Measurements from ENCODE around the gene MMP23B.
A peak's percentile ranks its signal among the peaks of the same experiment; 100 is the strongest.

The MMP23B gene

DNA sequence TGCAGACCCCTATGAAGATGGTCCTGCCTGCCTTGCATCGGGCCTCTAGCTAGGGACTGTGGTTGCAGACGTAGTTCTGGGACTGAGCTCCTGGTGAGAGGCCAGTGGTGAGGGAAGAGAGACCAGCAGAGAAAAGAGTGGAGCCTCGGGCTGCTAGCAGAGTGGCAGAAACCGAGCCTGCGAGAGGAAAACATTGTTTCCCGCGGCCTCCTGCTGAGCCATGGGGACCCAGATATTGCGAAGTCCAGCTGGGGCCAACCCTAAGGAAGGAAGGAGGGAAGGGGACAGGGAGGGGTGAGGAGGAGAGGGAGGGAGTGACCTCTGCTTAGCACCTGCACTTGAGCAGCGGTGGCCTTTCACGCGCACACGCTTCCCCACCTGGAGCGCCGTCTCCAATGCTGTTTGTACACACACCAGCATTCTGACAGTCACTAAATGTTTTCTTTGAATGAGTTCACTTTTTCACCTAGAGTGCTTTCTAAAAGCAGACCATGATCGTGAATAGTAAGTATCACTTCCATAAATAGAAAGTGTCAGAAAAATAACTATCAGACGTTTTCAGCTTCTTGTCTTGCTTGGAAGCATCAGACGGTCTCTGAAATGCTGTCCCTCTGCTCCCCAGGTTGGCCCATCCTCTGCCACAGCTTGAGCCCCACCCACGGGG, 29.5 kb upstream of the MMP23B start:
- FAIRE-seq (no peak), DNase-seq (ENCODE audit: low spot score) (no peak)

DNA sequence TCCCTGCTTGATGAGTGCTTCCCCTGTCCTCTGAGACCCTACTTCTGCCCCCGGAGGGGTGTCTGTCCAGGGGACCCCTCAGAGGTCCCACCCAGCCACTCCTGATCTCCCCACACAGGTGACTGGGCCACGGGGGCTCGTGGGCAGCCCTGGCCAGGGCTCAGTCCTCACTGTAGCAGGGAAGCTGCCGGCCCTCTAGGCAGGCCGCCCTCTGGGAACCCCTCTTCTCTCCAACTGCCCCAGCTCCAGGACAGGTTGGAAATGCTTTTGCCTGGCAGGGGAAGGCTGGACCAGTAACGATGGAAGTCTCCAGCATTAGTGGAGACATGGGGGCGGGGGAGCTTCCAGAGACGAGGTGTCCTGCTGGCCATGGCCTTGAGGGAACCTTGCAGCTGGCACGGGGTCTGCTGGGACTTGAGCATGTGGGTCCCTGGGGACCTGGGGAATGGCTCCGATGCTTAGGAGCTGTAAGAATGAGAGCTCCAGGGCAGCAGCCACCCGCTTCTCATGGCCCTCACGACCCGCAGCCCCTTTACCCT, 28.9 kb upstream of the MMP23B start:
- FAIRE-seq: no peak
- no peak for DNase-seq (ENCODE audit: low spot score)

DNA sequence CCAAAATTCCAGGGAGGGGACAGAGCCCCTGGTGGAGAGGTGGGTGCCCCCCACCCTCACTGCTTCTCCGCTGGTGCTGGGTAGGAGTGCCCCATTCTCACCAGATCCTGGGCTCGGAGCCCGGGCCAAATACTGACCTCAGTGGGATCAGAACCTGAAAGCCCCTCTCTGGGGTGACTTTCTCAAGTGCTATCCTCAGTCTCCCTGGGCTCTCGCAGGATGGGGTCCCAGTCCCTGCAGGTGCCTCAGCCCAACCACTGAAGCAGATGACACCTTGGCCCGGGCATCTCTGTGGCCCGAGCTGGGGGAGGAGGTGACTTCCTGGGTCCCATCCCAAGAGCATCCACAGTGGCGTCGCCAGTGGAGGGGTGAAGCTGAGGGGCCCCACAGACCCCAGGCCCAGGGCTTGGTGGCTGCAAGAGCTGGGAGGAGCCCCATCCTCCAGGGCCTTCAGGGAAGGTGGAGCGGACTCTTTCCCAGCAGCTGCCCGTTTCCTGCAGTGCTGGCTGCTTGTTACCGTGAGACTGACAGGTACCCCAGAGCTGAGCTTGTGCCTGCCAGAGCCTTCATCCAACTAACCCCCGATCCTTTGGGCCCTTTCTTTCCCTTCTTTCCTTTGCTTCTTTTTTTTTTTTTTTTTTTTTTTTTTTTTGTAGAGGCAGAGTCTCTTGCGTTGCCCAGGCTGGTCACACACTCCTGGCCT, 28.2 kb upstream of the MMP23B start:
- DNase-seq (ENCODE audit: low spot score): no peak
- no peak for FAIRE-seq

DNA sequence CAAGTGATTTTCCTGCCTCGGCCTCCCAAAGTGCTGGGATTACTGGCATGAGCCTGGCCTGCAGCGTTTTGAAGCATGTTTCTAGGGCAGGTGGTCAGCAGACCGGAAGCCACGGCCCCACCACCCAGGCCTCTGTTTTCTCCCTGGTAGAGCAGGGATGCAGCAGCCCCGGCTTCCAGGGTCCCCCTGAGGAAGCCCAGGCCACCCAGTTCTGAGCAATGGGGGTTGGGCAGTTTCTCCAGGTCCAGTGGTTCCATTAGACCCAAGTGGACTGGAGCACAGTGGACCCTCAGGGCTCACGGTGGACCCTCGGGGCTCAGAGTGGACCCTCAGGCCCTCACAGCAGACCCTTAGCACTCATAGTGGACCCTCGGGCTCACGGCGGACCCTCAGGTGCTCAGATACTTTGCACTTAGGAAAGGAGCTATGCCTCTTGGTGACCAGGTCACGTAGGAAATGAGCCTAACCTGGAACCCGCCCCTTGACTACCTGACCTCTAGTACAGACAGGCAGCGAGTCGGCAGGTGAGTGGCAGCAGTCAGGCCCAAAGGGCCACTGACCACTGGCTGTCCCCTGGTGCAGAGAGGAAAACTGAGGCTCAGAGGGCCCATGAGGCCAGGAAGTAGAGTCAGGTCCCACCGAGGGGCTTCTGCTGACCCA, 27.5 kb upstream of the MMP23B start:
- DNase-seq (ENCODE audit: low spot score) (no peak), FAIRE-seq (no peak)

DNA sequence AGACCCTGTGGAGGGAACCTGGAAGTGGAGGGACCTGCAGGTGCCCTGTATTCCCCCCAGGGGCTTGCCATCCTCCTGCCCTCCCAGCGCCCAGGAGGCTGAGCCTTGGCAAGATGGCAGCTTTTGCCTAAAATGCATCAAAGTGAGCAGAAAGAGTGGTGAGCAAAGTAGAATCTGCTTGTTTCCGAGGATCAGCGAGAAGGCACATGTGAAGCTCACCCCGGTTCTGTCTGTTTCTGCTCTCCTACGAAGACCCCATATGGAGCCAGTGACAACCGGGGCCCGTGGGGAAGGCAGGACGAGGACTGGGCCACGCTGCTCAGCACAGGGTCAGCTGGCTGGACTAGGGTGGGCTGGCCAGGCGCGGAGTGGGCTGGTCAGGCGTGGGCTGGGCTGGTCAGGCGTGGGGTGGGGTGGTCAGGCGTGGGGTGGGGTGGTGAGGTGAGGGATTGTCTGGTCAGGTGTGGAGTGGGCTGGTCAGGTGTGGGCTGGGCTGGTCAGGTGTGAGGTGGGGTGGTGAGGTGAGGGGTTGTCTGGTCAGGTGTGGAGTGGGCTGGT, 26.9 kb upstream of the MMP23B start:
- no peak for DNase-seq (ENCODE audit: low spot score)
- FAIRE-seq: no peak

DNA sequence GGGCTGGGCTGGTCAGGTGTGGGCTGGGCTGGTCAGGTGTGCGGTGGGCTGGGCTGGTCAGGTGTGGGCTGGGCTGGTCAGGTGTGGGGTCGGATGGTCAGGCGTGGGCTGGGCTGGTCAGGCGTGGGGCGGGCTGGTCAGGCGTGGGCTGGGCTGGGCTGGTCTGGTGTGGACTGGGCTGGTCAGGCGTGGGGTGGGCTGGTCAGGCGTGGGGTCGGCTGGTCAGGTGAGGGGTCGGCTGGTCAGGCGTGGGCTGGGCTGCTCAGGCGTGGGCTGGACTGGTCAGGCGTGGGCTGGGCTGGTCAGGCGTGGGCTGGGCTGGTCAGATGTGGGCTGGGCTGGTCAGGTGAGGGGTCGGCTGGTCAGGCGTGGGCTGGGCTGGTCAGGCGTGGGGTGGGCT, 26.2 kb upstream of the MMP23B start:
- FAIRE-seq (no peak), DNase-seq (ENCODE audit: low spot score) (no peak)

DNA sequence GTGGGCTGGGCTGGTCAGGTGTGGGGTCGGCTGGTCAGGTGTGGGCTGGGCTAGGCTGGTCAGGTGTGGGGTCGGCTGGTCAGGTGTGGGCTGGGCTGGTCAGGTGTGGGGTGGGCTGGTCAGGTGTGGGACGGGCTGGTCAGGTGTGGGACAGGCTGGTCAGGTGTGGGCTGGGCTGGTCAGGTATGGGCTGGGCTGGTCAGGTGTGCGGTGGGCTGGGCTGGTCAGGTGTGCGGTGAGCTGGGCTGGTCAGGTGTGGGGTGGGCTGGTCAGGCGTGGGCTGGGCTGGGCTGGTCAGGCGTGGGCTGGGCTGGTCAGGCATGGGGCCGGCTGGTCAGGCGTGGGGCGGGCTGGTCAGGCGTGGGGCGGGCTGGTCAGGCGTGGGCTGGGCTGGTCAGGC, 25.7 kb upstream of the MMP23B start:
- FAIRE-seq: no peak
- no peak for DNase-seq (ENCODE audit: low spot score)

DNA sequence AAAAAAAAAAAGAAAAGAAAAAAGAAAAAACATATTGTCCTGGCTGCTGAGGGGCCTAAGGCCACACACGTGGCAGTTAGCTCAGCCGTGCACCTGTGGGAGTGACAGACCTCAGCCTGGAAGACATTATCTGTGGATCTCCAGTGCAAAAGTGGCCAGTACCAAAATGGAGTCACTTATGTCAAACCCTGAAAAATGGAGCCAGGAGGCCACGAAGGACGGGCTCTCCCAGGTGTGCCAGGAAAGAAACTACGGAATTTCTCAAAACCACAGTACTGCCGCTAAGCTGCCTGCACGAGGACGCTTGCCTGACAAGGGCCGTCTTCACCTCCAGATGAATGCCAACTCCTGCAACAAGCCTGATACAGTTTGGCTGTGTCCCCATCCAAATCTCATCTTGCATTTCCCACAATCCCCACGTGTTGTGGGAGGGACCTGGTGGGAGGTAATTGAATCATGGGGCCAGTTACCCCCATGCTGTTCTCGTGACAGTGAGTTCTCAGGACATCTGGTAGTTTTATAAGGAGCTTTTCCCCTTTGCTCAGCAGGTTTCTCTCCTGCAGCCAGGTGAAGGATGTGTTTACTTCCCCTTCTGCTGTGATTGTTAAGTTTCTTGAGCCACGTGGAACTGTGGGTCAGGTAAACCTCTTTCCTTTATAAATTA, 22.0 kb upstream of the MMP23B start:
- DNase-seq (ENCODE audit: low spot score) (no peak), FAIRE-seq (no peak)

DNA sequence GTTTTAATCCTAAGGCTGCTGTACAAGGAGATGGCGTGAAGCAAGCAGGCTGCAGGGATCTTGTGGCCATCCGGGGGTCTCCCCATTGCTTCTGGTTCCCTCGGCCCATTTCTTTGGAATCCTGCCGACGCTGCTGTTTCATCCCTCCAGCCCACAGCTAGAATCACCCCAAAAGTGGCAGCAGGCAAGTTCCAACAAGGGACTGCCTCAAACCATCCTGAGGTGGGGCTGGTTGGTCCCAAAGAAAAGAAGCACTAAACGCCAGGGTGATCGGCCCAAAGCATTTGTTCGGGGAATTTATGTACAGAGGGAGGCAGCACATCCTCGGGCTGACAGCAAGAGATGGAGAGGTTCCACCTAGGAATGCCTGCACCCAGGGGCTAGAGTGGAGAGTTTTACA, 21.2 kb upstream of the MMP23B start:
- FAIRE-seq: no peak

DNA sequence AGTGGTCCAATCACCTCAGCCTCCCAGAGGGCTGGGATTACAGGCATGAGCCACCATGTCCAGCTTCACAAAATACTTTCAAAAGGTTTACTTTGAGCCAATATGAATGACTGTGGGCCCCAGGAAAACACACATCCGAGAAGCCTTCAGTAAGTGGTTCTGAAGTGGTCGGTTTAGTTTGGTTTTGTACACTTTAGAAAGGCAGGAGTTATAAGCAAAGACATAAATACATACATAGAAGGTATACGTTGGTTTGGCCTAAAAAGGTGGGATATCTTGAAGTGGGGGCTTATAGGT, 19.9 kb upstream of the MMP23B start:
- FAIRE-seq: no peak
- no peak for DNase-seq (ENCODE audit: low spot score)

More for the DNA sequence above, 21.2 kb upstream of the MMP23B start:
- DNase-seq (ENCODE audit: low spot score): no peak

DNA sequence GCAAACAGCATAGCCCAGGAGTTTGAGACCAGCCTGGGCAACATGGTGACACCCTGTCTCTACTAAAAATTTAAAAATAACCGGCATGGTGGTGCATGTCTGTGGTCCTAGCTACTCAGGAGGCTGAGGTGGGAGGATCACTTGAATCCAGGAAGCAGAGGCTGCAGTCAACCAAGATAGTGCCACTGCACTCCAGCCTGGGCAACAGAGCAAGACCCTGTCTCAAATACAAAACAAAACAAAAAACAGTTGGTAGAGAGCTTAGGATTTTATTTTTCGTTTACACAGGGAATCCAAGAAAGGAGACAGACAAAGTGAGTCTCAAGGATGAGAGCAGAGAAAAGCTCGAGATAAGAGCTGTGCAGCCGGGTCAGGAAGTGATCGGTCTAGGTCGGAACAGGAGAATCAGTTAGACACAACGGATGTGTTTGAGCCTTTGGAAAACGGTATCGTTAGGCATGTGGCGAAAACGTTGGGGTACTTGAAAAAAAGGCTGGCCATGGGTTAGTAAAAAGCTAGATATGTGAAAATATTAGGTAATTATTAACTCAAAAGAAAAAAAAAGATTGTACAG, 18.4 kb upstream of the MMP23B start:
- FAIRE-seq (no peak), DNase-seq (ENCODE audit: low spot score) (no peak)

DNA sequence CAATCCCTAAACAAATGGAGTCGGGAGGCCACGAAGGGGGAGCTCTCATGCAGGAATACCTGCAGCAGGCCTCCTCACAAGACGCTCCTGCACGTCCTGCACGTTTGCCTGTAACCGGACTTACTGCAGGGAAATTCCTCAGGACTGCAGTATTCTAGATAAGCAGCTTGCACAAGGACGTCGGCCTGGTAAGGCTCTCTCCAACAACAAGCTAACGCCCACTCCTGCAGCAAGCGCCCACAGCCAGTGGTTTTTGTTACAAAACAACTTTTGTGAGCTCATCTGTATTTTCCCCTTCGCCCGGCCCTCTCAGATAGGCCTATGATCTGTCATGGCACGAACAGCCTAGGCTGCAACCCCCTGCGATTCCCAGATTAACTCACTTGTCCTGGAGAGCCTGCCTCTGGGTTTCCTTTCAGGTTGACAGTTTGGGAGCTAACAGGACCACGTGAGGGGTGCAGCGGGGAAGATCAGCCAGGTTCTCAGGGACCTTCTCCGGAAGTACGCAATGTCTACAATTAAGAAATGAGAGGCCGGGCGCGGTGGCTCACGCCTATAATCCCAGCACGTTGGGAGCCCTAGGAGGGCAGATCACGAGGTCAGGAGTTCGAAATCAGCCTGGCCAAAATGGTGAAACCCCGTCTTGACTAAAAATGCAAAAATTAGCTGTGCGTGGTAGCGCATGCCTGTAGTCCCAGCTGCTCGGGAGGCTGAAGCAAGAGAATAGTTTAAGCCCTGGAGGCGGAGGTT, 17.6 kb upstream of the MMP23B start:
- DNase-seq (ENCODE audit: low spot score) (peak; percentile 9), FAIRE-seq (no peak)

DNA sequence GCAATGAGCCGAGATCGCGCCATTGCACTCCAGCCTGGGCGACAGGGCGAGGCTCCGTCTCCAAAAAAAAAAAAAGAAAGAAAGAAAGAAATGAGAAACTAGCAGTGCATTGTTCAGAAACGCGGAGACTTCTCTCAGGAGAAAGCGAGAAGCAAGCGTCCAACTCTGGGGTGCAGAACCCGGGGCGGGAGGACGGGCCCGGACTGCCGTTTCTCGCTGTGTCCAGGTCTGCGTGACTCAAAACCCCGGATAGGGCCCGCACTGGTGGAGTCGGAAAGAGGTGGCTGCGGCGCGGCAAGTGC, 17.1 kb upstream of the MMP23B start:
- FAIRE-seq (no peak), DNase-seq (ENCODE audit: low spot score) (no peak)

DNA sequence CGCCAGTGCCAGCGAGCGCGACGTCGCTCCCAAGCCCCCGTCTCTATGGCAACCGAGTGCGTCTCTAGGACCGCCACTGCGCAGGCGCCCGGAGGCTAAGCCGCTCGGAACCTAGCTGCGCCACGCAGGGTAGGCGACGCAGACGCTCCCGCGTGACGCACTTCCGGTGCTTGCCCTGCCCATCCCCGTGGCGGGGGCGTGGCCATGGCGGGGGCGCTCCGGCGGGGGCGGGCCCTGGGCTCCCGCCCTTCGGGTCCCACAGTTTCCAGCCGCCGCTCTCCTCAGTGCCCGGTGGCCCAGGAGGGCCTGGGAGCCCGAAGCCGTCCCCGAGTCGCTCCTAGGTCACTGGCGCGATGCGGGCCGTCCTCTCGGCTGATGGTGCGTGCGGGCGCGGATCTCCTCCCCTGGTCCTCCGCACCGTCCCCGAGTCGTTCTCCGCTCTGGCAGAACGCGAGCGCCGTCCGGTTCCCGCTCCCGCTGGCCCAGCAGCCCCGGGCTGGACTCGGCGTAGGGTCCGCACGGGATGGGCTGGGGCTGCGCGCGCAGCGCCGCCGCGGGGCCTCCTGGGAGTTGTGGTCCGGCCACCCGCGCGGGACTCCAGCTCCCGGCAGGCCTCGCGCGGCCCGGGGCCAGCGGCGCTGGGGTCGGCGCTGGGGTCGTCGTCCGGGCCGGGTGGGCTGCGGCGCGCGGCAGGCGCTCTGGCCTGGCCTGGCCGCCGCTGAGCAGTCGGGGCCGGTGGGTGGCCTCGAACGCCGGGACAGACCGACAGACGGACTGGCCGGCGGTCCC, 16.5 kb upstream of the MMP23B start, which contains the start of gene MIB2:
TSS of gene MIB2 (plus strand) at position 245 of the 789 bp plus-strand sequence. CDS start 7,953 bp downstream, outside the sequence.
- FAIRE-seq (no peak), DNase-seq (ENCODE audit: low spot score) (peak; percentile 94)

DNA sequence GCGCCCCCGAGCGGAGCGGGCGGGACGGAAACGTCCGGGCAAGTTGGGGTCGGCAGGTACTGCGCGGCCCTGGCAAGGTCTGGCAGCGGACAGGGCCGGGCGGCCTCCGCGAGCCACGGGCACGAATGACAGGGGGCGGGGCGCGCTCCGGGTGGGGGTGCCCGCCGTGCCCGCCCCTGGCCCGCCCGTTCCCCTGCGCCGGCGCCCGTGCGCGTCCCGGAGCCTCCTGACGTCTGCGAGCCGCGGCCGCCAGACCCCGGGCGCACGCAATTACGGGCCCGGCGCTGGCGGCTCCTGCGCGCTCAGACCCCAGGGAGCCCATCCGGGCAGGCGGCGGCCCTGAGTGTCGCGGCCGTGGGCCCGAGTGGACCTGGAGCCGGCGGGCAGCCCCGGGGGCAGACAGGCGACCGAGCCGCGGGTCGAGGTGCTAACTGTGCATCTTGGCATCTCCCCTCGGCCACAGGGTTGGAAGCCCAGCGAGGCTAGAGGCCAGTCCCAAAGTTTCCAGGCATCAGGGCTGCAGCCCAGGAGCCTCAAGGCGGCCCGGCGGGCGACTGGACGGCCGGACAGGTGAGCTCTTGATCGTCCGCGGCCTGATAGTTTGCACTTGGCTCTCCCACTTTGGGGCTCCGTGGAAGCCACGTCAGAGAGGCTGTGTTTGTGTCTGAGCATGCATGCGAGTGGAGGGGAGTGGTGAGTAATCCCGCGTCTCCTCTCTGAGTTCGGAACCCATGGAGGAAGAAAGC, 15.8 kb upstream of the MMP23B start:
- DNase-seq (ENCODE audit: low spot score): no peak
- FAIRE-seq: no peak

DNA sequence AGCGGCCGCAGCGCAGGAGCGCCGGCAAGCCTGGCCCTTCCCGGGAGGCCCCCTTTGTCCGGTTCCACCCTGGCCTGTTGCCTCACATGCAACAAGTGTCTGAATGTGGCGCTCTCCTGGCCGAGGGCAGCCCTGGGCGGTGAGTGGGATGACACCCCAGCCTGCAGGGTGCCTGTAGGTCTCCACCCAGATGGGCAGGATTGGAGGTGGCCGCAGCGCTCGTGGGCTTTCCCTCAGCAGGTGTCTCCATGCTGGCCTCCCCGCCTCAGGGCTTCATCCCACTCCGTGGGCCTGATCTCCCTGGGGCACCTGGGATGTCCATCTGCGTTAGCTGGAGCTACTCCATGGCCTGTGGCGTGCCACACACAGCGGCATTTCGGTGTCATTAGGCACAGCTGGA, 15.1 kb upstream of the MMP23B start:
- DNase-seq (ENCODE audit: low spot score) (no peak), FAIRE-seq (no peak)

DNA sequence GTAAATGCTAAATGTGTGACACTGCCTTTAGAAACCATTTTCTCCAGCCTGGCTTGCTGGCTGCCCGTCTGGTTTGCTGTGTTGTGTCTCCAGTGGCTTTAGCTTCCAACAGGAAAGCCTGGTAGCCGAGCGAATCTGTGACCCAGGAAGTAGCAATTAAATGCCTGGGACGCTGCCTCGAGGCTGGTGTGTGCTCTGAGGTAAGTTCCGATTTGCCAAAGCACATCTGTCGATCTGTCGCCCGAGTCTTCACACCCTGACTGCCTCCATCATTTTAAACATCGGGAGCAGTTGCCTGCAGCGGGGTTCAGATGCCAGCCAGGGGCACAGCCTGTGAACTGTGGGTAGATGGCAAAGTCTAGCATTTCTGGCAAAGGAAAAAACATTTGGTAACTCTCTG, 14.5 kb upstream of the MMP23B start:
- no peak for DNase-seq (ENCODE audit: low spot score)
- FAIRE-seq: no peak

DNA sequence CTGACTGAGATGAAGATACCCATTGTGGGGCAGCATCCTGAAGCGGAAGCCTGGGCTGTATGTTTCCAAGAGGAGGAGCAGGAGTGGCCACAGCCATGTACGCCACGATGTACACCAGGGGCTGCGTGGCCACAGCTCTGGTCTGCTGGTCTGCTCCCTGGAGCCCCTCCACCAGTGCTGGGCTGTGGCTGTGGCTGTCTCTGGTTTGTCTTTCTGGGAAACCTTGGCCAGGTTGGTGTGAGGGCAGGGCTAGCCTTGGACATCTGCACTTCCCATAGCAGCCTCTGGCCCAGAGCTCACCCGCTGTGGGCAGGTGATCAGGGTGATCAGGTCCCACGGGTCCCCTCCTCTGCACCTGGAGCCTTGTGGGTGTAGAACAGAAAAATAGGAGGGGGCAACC, 14.0 kb upstream of the MMP23B start:
- DNase-seq (ENCODE audit: low spot score) (no peak), FAIRE-seq (no peak)

DNA sequence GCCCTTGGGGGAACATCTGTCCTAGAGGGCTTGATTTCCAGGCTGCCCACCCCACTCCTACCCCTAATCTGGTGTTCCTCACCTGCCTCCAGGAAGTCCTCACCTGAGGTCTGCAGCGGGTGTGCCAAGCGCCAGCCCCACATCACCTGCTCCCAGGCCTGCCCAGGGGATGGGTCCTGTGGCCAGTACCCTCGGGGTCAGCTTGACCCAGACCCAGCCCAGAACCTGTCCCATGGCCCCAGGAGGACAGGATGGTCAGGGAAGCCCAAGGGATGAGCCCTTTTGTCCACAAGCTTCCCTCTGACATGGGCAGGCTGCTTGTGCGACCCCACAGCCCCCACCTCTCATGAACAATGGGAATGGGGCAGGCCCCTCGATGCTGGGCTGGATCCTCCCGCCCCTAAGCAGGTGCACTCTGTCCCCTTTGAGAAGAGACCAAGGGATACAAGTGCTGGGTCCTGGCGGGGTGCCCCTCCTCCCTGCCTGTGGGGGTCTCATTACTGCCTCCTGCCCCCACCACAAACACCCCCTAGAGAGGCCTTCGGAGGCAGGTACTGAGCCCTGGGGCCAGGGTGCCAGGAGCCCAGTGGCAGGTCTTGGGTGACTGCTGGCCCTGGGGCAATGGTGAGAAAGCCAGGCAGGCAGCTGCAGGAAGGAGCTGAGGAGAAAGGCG, 13.4 kb upstream of the MMP23B start:
- DNase-seq (ENCODE audit: low spot score) (no peak), FAIRE-seq (no peak)

Data from RCC 7860 (cell line).